GM19099 (cell line): ENCODE results near the gene COPA.
A peak's percentile ranks its signal among the peaks of the same experiment; 100 is the strongest.

ENCODE experiments used
- POLR2A ChIP-seq: IDR thresholded peaks from 3 replicates; pipeline ENCODE4 v1.6.1; 2011; ENCODE audit warnings: low read depth; ENCODE audit not compliant: insufficient read length; ENCODE audit errors: extremely low read depth

COPA gene

DNA sequence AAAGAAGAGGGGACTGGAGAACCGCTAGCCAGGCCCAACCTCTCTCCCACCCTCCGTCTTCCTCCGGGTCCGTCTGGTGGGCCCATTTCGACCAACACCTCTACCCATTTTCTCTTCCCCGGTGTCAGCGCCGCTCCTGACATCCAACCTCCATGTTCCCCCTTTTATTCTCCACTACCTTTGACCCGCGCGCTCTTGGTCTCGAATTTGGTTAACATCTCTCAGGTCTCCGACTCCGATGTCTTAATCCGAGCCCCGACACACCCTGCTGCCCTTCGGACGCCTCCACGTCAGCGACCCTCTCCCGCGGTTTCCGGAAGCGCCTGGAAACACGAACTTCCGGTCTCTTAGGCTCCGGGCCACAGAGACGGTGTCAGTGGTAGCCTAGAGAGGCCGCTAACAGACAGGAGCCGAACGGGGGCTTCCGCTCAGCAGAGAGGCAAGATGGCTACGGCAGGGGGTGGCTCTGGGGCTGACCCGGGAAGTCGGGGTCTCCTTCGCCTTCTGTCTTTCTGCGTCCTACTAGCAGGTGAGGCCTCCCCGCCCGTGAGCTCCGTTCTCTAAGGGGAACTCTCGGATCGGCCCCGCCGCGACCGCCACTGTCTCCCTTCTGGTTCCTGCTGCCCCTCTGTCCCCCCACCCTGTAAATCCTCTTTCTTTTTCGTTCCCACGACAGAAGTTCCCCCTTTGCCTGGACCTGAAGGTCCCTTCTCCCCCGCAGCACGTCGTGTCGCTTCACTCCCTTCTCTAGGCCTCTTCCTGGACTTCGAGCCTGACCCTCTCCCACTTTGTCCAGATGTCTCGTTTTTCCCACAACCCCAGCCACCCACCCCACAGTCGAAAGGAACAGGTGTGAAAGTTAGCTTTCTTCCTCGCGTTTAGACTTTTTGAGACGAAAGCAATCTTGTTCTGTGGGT is at the start of gene COPA, which contains the start of gene NCSTN:
Gene COPA (minus strand): TSS at position 298 of the 917 bp plus-strand sequence. CDS start 80 bp downstream, at position 218.
Gene NCSTN (plus strand): TSS at position 431 of the 917 bp plus-strand sequence. CDS start 14 bp downstream, at position 445.
- peak; percentile 92 for TF ChIP-seq POLR2A

DNA sequence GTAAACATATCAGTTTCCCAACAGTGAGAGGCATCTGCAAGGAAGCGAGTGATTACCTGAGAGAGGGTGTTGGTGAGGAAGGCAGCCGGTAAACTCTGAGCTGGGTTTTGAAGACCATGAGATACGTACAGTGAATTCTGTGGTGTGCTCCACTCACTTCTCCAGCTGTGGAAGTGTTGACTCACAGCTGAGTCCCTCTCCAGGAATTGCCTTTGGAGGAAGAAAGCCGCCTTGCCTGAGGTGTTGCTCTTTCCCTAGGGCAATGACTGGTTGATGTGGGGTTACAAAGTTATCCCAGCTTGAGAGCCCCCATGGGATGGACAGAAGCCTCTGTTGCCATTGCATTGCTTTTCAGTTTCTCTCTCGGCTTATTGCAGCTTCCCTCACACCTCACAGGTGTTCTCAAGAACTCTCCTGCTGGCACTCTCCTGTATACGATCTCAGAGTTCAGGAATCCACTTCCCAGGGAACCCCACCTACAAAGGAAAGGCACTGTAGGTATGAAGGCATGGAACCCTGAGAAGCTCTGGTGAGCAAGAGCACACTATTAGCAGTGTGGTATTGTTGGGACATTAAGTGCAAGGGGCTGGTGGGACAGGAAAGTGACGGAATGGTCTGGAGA is 34.6 kb upstream of the COPA start:
- TF ChIP-seq POLR2A, result no peak

DNA sequence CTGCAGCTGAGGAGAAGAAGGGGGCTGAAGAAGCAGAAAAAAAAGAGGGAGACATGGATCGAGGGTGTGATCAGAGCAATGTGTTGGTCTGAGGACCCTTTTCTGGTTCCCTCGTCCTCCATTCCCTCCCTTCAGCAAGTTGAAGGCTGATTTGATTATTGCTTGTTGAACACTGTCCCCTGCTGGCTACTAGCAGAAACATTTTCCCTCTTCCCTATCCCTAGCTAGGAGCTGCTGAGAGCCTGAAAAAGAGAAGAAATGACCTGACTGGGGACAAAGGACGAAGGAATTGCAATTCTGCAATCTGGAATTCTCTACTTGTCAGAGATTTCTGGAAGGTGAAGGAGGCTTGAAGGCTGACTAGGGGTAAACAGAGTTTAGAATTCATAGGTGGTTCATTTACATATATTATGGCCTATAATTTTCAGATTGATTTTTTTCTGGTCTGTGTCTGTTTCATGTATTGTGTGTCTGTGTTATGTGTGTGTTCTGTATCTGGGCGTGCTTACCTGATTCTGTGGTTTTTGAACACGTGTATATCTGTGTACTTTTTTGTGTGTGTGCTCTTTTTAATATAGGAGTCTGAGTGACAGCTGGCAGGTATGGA is 33.6 kb upstream of the COPA start:
- no peak for TF ChIP-seq POLR2A

DNA sequence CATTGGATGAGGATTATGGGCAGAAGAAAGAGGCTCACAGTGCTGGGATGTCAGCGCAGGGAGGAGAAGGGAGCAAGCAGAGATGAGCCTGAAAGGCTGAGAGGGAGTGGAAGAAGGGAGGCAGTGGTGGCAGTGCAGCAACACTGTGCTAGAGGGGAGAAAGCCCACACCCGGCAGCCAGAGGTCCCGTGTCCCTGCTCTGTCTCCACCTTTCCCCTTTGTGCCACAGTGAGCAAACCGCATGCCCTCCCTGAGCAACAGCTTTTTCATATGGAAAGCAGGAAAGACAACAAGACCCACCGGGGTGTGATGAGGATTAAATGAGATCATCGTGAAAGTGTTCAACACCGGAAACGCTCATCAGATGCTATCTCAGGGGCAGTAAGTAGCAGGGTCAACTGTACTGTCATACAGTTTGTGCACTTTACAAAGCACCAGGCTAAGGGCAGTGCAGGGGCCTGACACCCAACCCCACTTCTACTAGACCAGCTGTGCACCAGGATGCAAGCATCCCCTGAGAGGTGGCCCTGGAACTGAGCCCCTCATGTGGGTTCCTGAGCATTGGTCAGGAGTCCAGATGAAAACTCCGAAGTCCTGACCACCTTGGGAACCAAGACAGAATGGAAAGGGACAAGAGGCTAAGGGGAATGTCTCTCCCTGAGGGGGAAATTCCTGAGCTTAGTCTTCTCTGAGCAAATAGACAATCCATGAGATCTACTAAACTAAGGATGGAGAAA is 32.9 kb upstream of the COPA start:
- TF ChIP-seq POLR2A, result no peak

DNA sequence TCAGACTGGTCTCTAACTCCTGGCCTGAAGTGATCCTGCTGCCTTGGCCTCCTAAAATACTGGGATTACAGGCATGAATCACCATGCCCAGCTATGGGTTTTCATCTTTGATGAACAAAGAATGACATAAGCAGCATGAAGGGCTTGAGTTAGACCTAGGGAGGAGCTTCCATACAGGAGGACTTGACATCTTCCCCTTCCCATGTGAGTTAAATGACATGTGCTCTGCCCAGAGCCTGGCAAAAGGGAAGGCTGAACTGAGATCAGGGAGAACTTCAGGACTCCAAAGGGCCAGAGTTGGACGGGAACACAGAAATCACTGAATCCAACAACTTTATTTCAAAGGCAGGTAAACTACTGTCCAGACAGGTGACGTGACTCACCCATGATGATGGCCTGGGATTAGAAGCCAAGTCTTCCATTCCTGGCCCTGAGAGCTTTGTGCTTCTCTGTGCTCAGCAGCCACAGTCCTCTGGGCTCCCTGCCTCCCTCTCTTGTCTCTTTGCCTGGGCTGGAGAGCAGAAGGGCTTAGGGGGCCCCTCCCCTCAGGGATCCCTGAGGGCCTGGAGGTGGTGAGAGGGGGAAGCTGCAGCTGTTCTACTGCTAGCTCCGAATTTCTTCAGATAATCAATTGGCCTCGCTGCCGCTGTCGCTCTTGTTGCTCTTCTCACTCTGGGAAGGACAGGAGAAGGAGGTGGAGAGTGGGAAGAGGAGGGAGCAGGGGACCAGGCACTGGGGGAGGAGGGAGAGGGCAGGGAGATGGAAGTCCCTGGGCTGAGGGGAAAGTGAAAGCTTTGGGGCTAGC is 31.5 kb upstream of the COPA start:
- no peak for TF ChIP-seq POLR2A

DNA sequence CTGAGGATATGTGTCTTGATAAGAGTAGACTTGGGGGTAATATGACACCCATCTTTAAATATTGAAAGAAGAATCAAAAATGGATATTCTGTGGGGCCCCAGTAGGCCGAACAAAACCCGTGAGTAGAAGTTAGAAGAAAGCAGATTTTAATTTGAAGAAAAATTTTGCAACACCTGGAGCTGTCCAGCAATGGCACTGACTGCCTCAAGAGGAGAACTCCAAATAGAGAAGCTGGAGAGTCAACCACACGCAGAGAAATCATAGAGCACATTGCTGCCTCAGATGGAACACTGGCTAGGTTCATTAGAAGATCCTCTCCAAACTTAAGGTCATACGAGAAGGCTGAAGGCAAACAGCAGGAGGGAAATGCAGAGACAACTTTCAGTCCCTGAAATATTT is 30.6 kb upstream of the COPA start:
- TF ChIP-seq POLR2A, result no peak

DNA sequence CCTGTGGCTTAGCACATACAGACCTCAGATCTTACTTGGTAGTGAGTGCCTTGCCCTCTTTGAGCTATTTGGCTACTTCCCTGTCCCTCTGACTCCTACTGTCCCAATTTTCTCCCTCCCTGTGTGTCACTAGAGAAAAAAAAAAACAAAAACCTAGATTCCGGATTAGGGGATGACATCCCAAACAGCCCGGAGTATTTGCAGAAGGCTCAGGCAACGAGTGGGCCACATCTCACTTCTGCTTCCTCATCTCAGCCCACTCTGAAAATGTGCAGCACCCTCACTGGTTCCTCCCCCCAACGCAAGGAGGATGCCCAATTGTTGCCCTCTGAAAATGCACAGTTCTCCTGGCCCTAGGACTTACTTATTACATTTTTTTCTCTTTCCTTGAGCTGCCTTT is 28.7 kb upstream of the COPA start:
- no peak for TF ChIP-seq POLR2A

DNA sequence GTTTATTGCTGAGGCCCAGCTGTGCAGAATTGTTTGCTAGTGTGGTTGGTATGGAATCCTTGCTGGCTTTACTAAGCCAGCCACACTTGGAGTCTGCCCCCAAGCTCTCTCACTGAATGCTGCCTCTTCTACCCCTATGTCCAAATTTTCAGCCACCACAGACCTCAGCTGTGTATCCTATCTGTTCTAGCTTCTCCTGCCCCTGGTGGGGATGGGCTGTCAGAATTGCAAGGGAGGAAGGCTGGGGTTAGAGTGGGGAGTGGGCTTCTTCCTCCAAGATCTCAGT is 28.2 kb upstream of the COPA start:
- TF ChIP-seq POLR2A, result no peak

DNA sequence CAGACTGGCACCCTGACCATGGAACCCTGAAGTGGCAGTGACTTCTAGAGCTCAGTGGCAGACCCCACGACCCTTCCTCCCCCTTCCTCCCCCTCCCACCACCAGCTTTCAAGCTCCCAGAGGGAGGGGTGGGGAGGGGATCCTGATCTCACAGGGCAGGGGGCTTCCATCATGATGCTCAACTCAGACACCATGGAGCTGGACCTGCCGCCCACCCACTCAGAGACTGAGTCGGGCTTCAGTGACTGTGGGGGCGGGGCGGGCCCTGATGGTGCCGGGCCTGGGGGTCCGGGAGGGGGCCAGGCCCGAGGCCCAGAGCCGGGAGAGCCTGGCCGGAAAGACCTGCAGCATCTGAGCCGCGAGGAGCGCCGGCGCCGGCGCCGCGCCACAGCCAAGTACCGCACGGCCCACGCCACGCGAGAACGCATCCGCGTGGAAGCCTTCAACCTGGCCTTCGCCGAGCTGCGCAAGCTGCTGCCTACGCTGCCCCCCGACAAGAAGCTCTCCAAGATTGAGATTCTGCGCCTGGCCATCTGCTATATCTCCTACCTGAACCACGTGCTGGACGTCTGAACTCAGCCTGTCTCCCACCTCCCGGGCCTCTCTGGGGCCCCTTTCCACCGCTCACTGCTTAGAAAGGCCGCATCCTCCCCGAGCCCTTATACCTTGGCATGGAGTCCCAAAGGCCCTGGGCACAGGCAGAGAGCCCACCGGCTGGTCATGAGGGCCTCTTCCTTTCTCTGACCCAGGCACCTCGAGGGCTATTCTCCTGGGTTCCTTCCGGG is 27.7 kb upstream of the COPA start:
- TF ChIP-seq POLR2A, result no peak

DNA sequence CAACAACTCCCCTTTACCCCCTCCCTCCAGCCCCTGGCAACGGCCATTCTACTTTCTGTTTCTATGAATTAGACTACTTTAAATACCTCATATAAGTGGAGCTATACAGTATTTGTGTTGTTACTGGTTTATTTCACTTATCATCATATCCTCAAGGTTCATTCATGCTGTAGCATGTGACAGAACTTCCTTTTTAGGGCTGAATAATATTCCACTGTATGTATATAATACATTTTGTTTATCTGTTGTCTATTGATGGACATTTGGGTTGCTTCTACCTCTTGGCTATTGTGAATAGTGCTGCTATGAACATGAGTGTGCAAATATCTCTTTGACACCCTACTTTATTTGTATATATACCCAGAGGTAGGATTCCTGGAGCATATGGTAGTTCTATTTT is 26.0 kb upstream of the COPA start:
- TF ChIP-seq POLR2A, result no peak

DNA sequence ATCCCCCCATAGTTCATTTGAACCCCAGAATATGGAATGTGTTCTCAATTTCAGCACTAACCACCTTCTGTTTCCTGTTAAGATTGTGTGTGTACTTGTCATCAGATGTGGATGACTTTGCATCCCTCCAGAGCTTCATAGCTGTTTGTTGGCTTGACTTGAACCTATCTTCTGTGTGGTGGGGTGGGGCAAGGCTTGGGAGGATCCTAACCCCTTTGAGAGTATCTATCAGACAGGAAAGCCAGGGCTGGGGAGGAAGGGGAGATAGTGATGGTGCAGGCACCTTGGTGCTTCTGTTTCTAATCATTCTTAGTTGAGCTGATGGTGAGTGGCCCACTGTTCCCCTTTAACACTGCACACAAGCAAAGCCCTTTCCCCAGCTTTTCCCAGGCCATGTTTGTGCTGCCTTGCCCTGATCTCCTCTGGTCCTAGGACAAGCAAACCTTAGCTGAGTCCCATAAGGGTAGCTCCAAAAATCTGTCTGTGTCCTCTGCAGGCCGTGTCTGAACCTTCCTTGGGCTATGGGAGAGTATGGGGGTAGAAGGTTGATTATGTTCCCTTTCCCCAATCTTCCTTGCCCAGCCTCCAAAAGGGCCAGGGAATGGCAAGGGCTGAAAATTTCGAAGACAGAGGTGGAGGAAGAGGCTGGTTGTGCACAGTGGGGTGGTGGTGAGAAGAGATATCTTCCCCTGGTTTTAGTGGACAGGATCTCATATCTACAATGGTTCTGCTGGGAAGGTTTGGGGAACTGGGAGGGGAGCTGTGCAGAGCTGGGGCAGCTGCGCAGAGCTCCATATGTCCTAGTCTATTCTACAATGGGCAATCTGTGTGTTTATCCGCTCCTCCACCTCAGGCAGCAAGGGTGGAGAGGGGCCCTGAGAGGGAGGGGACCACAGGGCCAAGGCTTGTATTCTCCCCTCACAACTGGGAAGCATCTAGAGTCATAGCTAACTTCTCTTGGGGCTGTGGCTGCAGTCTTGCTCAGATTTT is 25.2 kb upstream of the COPA start:
- no peak for TF ChIP-seq POLR2A

DNA sequence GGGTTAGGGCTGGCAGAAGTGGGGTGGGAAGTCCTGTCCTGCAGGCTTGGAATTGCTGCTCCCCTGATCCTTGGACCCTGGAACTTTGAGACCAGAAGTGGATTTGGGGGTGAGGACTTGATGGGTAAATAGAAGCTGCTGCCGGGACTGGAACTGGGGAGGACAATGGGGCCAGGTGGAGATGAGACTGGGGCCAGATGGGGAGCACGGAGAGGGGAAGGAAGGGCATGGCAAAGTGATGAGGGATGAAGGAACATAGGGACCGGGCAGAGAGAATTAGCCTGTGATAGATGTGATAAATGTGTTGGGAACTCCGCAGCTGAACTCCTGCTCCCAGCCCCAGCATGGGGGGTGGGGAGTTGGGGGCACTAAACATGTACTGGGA is 24.5 kb upstream of the COPA start:
- TF ChIP-seq POLR2A, result no peak

DNA sequence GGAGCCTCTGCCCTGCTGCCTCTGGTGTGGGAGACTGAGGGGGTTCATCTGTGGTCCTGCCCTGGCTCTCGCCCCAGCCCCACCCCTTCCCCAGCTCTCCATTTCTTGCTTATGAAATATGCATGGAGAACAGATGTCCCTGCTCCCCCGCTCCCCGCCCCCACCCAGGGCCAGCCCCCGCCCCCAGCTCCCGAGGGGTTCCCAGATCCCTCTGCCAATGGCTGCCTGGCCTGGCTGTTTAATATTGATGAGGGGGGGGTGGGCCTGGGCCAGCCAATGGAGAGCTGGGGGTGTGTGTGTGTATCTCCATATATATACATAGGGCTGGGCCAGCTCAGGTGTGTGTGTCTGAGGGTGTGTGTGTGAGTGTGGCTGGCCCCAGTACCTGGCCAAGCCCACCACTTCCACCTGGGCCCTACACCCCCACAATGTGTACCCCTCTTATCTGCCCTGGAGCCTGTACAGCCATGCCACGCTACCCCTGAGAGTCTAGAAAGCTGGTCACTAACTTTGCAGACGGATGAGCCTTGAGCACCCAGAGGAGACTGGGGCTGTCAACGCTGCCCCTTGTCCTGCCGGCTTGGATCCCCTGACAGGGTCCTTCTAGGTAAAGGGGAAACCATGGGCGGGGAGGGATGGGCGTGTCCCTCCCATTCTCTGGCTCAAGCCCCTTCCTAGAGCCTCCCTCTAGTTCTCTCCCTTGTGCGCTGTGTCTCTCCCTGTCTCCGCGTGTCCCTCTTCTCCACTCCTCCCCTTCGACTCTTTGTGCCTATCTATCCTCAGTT is 23.9 kb upstream of the COPA start, which contains the start of gene NHLH1:
Gene NHLH1 (plus strand): TSS at position 341 of the 785 bp plus-strand sequence. CDS start 3,661 bp downstream, outside the sequence.
- TF ChIP-seq POLR2A, result no peak
